ENCODE data around the gene UPK2.
A peak's percentile ranks its signal among the peaks of the same experiment; 100 is the strongest.

The UPK2 gene

GRCh38 chr11:118917481-118918127 is 38.5 kb upstream of the UPK2 start:
- DNase-seq (ENCODE audit: low read depth in 2 of 2) = no peak

DNA sequence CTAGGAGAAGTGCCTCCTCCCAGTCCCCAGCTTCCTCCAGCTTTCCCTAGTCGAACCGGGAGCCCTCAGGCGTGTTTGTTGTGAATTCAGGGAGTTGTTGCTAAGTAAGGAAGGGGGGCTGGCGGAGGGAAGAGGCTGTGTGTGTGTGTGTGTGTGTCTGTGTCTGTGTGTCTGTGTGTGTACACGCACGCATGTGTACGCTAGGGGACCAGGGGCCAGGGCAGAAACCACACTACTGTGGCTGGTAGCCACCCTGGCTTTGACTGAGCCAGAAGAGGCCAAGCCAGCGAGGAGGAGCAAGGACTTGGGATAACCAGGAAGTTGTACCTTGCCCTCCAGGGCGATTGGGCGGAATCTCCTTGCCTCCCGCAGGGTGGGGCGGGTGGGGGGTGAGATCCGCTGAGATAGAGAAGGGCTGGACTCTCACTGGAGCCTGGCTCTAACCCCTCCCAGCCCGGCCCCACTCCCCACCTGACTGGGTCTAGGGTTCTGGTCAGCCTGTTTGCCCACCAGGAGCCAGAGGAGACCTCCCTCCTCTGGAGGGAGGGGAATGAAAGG is 37.9 kb upstream of the UPK2 start:
- no peak for DNase-seq (ENCODE audit: low read depth in 2 of 2)

DNA sequence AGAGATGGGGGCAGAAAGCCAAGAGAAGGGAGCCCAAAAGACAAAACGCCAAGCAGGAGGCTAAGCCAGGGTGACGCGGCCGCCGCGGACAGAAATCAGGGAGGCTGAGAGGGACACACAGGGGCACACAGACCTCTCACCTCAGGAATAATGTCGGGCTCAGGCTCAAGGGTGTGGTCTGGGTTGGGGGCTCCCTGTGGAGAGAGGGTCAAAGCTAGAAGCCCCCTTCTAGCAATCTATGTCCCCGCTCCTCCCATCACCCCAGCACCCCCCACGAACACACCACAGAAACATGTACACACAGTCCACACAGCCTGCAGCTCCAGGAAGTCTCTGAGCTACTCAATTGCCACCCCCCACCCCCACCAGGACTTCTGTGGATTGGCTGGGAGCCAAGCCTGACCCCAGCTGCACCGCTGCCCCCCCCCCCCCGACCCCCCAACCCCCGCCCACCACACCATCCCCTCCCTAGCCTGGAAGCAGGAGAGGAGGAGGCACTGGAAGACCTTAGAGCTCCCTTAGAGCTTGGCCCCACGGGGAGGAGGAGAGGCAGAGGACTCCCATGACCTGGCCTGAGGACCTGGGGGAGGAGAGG is 37.3 kb upstream of the UPK2 start:
- no peak for DNase-seq (ENCODE audit: low read depth in 2 of 2)

GRCh38 chr11:118921121-118921928 is 34.8 kb upstream of the UPK2 start:
- DNase-seq (ENCODE audit: low read depth in 2 of 2) = no peak

DNA sequence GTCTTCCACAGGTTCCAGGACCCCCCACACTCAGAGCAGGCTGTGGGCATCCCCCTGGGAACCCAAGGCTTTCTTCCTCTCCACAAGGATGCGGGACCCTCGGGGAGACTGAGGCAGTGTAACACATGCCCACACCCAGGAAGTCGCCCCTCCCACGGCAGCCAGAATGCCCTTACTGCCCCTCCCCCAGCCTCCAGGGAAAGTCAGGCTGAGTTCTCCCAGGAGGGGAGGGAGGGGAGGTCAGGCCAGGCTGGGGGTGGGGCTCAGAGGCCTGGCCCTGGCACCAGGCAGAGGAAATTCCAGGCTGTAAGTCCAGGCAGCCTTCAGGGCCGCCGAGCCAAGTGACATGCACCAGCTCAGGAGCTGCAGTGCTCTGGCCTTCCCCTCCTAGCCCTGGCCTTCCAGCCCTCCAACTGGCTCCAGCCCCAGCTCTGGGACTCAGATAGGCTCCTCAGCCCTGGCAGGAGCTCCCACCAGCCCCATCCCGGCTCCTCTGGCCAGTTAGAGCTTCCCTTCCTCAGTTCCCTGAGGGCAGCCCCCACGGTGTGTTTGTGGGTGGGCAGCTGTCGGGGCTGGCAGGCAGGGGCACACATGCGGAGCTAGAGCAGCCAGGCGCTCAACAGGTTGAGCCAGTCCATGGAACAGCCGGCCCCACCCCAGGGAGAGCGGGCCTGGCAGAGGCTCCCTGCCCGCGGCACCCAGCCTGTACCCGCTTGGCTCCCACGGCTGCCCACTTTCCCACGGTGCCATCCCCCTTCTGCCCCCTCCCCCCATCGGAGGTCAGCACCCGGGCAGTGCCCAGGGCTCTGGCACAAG is 34.0 kb upstream of the UPK2 start:
- DNase-seq (ENCODE audit: low read depth in 2 of 2) = no peak

DNA sequence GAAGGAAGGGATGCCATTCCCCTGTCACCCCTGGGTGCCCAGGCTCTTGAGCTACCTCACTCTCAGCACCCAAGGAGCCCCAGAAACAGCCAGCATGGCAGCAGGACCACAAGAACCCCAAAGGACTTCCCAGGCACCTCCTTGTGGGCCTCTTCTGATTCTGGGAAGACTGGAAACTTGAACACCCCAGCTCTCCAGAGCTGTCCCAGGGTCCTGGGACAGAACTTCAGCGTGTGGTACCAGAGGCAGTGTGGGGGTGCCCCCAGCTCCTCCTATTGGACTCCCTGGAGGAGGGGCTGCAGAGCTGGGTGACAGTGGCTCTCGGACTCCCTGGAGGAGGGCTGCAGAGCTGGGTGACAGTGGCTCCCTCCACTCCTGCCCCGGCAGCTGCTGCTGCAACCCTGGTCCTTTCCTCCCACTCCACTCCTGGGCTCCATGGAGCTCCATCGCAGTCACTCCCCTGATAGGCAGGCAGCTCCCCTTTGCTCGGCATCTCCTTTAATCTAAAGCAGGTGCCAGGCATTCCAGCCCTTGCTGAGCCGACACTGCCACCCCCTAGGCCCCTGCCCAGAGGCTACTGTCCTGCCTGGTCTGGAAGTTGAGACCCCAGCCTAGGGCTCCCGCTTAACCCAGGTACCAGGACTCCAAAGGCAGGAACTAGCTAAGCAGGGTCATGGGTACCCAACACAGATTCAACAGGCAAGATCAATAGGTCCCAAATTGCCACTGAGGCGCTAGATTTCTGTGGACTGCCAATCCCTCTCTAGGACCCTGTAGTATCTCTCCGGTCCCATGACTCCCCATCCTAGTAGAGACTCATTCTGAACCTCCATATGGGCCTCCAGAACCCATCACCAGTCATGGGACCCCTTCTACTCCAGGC is 33.1 kb upstream of the UPK2 start:
- DNase-seq (ENCODE audit: low read depth in 2 of 2) = no peak

DNA sequence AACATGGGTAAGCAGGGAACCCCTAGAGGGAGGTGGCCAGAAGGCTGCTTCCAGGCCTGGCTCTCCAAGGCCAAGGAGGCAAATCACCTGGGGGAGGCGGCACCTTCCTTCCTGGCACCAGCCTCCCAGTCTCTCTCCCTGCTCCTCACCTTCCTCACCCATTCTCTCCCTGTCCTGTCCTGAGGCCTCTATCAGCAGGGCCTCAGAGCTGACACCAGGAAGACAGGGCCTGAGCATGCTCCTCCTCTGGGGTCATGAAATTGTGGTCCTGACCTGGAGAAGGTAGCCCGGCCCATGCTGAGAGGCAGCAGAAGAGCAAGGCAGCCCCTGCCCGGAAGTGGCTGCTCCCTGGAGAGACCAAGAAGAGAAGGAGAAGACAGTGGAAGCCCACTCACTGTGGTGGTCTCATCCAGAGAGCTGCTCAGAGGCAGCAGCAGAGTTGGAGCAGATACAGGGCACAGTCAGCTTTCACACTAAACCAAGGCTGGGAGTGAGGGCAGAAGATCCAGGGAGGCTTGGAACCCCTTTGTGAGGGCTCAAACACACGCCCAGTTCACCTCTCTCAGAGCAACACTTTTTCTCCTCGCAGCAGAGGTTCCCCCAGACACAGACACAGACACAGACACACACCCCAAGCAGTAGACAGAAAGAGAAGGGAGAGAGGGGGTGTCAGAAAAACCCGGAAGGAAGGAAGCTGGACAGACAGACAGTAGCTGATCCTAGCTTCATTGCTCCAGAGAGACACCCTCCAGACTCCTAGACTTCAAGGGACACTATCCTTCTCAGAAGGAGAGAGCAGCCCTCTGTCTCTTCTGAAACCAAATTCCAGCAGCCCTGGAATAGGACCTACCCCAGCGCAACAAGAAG is 32.1 kb upstream of the UPK2 start:
- DNase-seq (ENCODE audit: low read depth in 2 of 2) = no peak

DNA sequence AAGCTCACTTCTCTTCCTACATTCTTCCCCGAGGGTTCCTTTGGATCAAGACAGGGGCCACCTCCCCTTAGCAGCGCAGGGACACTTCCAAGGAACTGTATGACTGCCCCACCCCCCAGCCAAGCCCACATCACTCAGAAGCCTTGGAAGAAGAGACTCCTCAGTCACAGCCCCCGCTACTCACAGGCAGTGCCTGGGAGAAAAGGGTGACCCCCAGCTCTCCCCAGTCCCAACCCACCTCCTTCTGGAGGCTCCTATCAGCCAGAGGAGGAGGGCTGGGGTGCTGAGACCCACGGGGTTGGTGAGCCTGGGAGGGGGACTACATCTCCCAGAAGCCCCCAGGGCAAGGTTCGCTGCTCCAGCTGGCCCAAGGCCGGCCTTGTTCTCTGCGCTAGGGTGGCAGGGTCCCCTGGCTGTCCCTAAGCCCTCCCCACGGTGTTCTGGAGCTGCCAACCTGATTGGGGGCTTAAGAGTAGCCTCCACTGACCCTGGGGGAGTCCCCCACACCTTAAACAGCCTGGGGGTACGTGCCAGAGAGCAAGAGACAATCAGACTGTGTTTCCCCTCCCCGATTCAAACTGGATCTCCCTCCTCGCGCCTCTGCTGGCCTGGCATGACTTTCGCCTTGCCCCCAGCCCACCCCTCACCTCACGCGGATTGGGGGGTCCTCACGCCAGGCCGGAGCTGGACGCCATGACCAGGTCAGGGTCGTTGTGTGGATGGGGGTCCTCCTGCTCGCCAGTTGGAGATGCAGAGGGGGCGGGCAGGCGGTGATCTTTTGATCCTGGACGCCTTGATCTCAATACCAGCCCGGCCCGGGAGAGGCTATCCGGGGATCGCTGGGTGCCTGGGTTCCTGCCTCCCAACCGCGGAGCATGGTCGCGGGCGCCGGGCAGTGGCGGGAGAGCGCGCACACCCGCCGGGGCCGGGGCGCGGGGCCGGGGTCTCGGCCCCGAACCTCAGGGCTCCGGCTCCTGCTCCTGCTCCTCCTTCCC is 31.2 kb upstream of the UPK2 start:
- no peak for DNase-seq (ENCODE audit: low read depth in 2 of 2)

GRCh38 chr11:118927554-118928100 is 28.5 kb upstream of the UPK2 start:
- no peak for DNase-seq (ENCODE audit: low read depth in 2 of 2)

DNA sequence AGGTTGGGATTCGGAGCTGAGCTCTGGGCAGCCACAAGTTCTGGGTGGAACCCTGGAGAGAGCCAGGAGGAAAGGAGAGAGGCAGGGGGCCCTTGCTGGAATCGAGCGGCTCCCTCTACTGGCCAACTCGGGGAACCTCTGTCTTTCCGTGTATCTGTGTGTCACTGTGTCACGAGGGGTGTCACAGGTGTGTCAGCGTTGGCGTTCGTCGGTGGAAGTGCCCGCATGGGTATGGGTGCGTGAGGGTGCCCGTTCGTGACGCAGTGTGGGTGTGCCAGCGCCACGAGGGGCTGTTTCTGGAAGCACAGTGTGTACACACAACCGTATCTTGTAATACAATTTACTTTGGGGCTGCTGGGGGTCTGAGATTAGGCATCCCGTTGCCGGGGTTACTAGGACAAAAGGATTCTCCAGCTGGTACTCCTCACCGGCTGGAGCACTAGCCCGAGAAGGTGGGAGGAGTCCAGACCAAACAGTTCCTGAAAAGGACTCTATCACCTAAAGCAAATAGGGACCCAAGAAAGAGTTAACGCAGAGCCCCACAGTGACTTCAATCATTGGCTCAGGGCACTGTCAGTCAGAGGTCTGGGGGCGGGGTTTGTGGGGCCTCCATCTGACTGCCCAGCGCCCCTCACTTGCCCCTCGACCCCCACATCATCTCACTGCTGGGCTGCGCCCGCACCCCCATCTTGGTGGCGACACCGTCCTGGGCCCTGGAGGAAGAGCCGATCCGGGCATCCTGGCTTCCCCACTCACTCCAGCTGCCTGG is 27.8 kb upstream of the UPK2 start:
- peak; percentile 82 to 89 for DNase-seq (ENCODE audit: low read depth in 2 of 2)

DNA sequence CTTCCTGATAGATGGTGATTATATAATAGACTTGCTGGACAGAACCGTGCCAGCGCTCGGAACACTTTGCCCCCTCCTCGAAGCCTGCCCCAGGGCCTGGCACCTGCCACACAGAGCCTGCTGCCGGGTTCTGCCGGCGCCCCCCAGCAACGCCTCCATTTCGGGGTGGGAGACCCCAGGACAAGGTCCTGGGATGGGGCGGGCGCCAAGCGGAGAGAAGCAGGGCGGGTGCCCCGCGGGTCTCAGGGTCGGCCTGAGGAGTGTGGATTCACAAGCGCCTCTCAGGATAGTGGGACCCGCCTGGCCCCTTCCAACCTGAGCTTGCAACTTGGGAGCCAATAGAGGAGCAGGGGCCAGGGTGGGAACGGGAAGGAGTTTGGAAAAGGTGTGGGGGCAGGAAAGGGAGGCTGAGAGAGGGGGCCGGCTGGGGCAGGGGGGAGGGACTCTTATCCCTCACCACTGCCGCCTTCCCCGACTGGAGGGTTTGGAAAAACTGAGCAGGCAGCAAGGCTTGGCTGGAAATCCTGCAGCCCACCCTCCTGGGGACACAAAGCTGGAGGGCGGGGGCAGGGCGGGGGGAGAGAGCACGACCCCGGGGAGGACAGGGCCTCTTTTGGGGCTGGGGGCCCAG is 27.1 kb upstream of the UPK2 start:
- DNase-seq (ENCODE audit: low read depth in 2 of 2) = no peak

GRCh38 chr11:118929501-118930093 is 26.5 kb upstream of the UPK2 start:
- peak; percentile 69 to 72 for DNase-seq (ENCODE audit: low read depth in 2 of 2)

DNA sequence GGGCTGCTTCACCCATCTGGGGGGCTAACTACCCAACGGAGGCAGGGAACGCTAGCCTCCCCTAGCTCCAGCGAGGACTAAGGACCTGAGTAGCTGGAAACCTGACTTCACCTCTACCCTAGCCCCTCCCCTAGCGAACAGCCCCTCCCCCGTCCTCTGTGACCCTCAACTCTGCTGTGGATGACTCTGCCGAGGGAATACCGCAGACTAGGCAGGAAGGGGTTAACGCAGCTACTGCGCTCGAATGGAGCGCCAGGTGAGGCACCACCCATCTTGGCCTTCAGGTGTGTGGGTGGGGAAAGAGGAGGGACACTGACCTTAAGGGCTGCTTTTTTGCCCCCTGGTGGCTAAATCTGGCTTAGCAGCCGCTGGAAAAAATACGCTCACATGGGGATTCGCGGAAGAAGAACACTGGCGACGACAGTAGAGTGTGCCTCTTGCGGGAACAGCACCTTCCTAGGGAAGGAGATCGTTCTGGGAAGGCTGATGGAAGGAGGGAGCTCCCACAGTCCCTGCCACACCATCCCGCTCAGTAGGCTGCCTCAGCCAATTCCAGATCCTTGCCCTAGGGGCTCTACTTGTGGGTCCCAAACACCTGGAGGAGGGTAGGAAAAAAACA is 25.9 kb upstream of the UPK2 start:
- DNase-seq (ENCODE audit: low read depth in 2 of 2) = peak; percentile 80 to 87

DNA sequence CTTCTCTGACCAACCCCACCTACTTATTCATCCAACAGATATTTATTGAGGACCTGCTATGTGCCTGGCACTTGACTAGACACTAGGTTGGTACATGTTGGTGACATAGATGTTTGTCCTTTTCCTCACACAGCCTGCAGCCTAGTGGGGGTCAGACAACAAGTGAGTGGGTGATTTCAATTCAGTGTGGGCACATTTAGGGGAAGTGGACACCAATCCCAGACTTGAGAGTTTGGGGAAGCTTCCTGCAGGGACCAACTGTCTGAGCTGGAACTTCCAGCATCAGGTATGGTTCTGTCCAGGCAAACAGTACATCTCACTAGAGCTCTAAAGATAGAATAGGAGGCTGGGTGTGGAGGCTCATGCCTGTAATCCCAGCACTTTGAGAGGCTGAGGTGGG is 24.5 kb upstream of the UPK2 start:
- DNase-seq (ENCODE audit: low read depth in 2 of 2) = no peak

DNA sequence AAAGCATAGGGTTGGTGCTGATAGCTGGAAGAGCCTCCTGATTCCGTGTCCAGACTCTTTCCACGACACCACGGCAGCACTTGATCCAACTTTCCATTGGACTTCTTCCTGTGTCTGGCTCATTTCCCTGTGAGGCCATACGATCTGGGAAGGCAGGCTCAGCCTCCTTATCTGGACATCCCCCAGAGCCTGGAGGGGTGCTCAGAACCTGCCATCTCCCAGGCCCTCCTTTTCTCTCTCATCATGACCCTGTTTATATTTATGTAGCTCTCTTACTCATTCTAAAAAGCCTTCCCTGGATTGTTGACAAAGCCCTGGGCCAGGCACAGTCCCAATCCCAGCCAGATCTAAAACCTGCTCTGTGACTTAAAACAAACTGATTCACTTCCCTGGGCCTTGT is 22.6 kb upstream of the UPK2 start:
- DNase-seq (ENCODE audit: low read depth in 2 of 2) = no peak

- DNase-seq (ENCODE audit: low read depth in 2 of 2) = no peak
Measured at GRCh38 chr11:118935376-118935775, 20.7 kb upstream of the UPK2 start.

Measured in stimulated activated CD4-positive, alpha-beta T cell treated with anti-CD3 and anti-CD28 coated beads, Interleukin-15, amount 100 ng/mL, for 48 hours (primary cell).